Stimulated activated CD8-positive, alpha-beta memory T cell treated with anti-CD3 and anti-CD28 coated beads, Interleukin-12 subunit alpha, Interleukin-12 subunit beta, amount 100 ng/mL, for 24 hours (primary cell): ENCODE data around the gene ADD2.

ENCODE experiments used
- DNase-seq: peaks from one replicate; pipeline ENCODE4 v3.0.0-alpha.2; 2020; ENCODE audit errors: extremely low read depth

ADD2 gene

GRCh38 chr2:70703900-70704549 lies 64.0 kb downstream of the ADD2 start:
- no peak for DNase-seq

- no peak for DNase-seq
These were observed 65.1 kb downstream of the ADD2 start for GRCh38 chr2:70702711-70703395.

GRCh38 chr2:70698847-70699246 lies 69.2 kb downstream of the ADD2 start:
- no peak for DNase-seq

DNA sequence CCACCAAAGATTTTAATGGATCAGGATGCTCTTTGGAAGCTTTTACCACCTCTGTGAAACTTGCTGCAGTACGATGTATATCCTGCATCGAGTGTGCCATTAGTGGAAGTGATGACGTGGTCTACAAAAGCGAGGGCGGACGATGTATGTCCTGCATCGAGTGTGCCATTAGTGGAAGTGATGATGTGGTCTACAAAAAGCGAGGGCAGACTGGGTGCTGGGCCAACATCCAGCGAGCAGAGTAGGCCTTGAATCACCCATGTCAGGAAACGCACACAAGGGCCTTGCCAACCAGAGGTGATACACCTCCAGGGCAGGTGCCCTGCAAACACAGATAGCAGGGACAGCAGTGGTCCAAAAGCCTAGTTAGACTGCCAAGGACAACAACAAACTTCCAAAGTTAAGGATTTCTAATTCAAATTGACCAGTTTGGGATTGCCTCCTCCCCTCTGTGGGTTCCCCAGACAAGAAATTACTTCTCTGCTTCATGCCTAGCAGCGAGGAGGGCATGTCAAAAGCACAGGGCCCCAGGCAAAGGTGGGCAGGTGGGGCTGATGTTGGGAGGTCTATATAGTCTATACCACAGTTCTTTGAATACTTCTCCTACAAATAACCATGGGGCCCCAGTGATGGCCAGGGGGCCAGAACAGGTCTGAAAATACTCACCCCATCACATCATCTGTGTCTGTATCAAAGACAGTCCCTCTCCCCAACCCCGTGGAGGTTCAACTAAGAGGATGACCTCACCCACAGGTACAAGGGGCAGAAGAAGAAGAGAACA lies 70.2 kb downstream of the ADD2 start:
- DNase-seq = no peak

DNA sequence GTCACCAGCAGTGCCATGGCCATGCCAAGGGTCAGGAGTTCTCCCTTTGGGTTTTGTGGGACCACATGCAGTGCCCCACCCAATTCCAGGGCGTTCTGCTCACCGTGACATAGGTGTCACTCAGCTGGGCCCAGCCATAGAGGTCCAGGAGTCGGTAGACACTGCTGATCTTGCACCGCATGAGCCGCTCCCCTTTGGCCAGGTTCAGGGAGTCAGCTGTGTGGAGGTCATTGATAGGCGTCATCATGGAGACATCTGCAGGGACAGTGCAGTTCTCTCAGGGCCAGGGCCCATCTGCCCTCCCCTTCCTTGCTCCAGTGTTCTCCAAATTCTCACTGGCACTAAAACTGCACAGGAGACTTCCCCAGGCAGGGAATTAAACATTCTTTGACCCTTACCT lies 71.9 kb downstream of the ADD2 start:
- DNase-seq = no peak

GRCh38 chr2:70692256-70692655 lies 75.7 kb downstream of the ADD2 start:
- no peak for DNase-seq

DNA sequence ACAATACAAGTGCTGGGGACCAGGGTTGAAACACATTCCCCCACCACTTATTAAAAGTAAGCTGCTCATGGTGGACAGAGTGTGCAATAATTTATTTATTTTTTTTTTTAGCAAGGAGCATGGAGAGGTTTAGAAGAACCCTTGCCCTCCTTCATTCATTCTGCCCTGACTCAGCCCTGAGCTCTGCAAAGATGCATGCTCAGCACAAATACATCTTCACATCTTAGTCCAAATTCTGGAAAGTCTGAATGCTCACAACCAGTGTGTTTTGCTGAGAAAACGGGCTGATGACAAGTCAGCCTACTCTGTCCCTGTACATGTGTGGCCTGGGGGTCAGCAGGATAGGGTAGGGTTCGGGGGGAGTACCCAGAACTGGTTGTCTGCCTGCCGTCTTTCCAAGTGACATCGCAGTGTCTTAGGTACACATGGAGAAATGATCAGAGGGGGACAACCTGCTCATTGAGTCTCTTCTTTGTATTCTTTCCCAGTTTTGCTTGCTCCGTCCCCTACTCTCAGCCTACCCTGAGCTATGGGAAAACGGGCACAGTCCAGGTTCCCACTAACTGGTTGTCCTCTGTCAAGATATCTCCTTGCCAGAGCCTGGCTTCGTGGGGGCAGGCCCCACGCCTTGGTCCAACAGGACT lies 76.4 kb downstream of the ADD2 start:
- no peak for DNase-seq

GRCh38 chr2:70690846-70691245 lies 77.2 kb downstream of the ADD2 start:
- no peak for DNase-seq

- no peak for DNase-seq
These were observed 79.6 kb downstream of the ADD2 start for GRCh38 chr2:70688427-70688826.

GRCh38 chr2:70687461-70687795 lies 80.6 kb downstream of the ADD2 start:
- no peak for DNase-seq

- DNase-seq = no peak
These were observed 81.2 kb downstream of the ADD2 start for GRCh38 chr2:70686577-70687460.

GRCh38 chr2:70685771-70686171 lies 82.2 kb downstream of the ADD2 start:
- DNase-seq = no peak

DNA sequence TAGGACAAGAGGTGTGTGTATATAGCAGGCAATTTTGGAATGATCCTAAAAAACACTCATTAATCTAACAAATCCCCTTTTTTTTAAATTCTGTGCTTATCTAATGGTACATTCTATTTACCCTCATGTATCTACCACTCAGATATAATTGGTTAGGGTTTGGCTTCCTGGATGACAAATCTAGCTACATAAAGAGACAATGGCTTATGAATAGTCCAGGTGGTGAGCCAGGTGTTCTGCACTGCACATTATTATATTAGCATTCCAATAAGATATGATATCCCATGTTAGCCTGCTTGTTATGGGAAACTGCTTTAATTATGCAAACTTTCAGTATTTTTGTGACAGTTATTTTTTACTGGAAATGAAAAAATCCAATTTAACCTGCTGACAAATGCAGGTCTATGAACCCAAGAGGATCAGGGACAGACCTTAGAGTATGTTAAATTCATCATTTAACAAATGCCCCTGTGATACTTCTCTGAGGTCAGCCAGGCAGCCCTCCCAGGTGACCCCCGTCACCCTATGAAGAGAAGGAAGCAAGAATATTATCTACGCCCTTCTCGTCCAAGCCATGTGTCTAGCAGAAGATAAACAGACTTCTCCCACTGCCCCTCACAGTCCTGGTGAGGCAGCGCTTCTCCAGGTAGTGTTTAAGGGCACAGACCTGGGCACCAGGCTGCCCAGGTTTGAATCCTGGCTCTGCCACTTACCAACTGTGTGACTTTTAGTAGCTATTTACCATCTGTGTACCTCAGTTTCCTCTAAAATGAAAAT lies 83.0 kb downstream of the ADD2 start:
- no peak for DNase-seq

- no peak for DNase-seq
These were observed 84.5 kb downstream of the ADD2 start for GRCh38 chr2:70683455-70683854.

- DNase-seq = no peak
These were observed 87.3 kb downstream of the ADD2 start for GRCh38 chr2:70680735-70681134.

- DNase-seq = no peak
These were observed 88.7 kb downstream of the ADD2 start for GRCh38 chr2:70679259-70679658.

GRCh38 chr2:70678576-70679143 lies 89.3 kb downstream of the ADD2 start:
- DNase-seq = no peak

GRCh38 chr2:70676301-70677035 lies 91.5 kb downstream of the ADD2 start:
- DNase-seq = no peak

DNA sequence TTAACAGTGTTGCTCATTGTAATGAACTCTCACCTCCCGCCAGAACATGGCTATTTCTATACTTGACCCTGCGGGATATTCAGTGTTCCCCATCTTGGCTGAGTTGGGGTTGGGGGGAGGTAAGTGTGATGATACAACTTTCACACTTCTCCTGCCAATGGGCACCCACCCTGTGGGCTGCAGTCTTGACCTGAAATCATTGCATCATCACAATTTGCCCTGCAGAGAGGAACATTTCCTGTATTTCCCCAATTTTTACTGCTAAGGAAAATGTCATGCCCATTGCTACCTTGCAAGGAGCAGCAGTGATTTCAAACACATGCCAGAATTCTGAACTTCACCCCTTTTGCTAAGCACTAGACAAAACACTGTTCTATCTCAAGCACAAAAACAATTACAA lies 92.1 kb downstream of the ADD2 start:
- no peak for DNase-seq
